Fibroblast of lung (primary cell): ENCODE measurements around the gene SGIP1. TPM values are rescaled to one million over a fixed set of nuclear protein-coding genes. Genes with fewer than 3 reads are reported as not detected.

ENCODE experiments used
- DNase-seq, 2 donors: peaks; one replicate each; pipeline versions ENCODE4 v3.0.0 to v3.0.0-alpha.2; 2010; ENCODE audit warnings: low read depth in 2 of 2
- H2AFZ ChIP-seq: 2 replicates; pipeline ENCODE4 v1.5.1; 2012; ENCODE audit warnings: low read length, control low read depth, inconsistent platforms
- H3K27ac ChIP-seq: 2 replicates; pipeline ENCODE4 v1.5.1; 2011; ENCODE audit warnings: low read length, control low read depth; ENCODE audit not compliant: insufficient read depth
- H3K27me3 ChIP-seq: 2 replicates; pipeline ENCODE4 v1.5.1; 2011; ENCODE audit warnings: mild to moderate bottlenecking, low read length; ENCODE audit not compliant: control insufficient read depth, insufficient read depth
- H3K36me3 ChIP-seq: 2 replicates; pipeline ENCODE4 v1.5.1; 2011; ENCODE audit warnings: low read length; ENCODE audit not compliant: control insufficient read depth, insufficient read depth
- H3K4me1 ChIP-seq: 2 replicates; pipeline ENCODE4 v1.5.1; 2011; ENCODE audit warnings: low read length; ENCODE audit not compliant: control insufficient read depth, insufficient read depth; ENCODE audit errors: extremely low read depth
- H3K4me2 ChIP-seq: 2 replicates; pipeline ENCODE4 v1.5.1; 2011; ENCODE audit warnings: low read length, control low read depth; ENCODE audit not compliant: insufficient read depth; ENCODE audit errors: extremely low read depth
- H3K4me3 ChIP-seq, 4 experiments: fragments of 200-600 bp in 1 of 4; sonication (generic) in 1 of 4; replicated peaks in 1 of 4; 2 replicates each; pipeline ENCODE4 v1.5.1; 2011 to 2016; ENCODE audit warnings: low read length in 4 of 4, low read depth in 3 of 4, mild to moderate bottlenecking in 3 of 4, control low read depth in 2 of 4, inconsistent platforms in 1 of 4, mixed read lengths in 1 of 4; ENCODE audit not compliant: insufficient read depth in 1 of 4; ENCODE audit errors: control extremely low read depth in 1 of 4
- H3K79me2 ChIP-seq: 2 replicates; pipeline ENCODE4 v1.5.1; 2012; ENCODE audit warnings: mild to moderate bottlenecking, low read length, inconsistent platforms; ENCODE audit not compliant: control insufficient read depth, insufficient read depth
- H3K9ac ChIP-seq: 2 replicates; pipeline ENCODE4 v1.5.1; 2011; ENCODE audit warnings: mild to moderate bottlenecking, low read length, control low read depth; ENCODE audit not compliant: insufficient read depth
- H3K9me3 ChIP-seq: 2 replicates; pipeline ENCODE4 v1.5.1; 2012; ENCODE audit warnings: low read depth, low read length; ENCODE audit not compliant: control insufficient read depth, insufficient read depth
- H4K20me1 ChIP-seq: 2 replicates; pipeline ENCODE4 v1.5.1; 2011; ENCODE audit warnings: low read length; ENCODE audit not compliant: control insufficient read depth, insufficient read depth; ENCODE audit errors: extremely low read depth
- CTCF ChIP-seq, 2 donors: IDR thresholded peaks in 1 of 2; conservative IDR thresholded peaks in 1 of 2; 1 replicate in 1 of 2; 2 replicates in 1 of 2; pipeline ENCODE4 v1.5.1; 2011 to 2012; ENCODE audit warnings: low read length in 2 of 2, control low read depth in 1 of 2, inconsistent platforms in 1 of 2, low read depth in 1 of 2, mild to moderate bottlenecking in 1 of 2
- EZH2 ChIP-seq: IDR thresholded peaks from 2 replicates; pipeline ENCODE4 v1.5.1; 2012; ENCODE audit warnings: low read length, control low read depth, mild to moderate bottlenecking; ENCODE audit errors: missing control alignments
- polyA plus RNA-seq, 2 donors: library from polyadenylated mRNA; depleted of rRNA in 1 of 2; stranded (reverse) in 1 of 2; unstranded in 1 of 2; fragments of >200 nt; gene quantifications; 2 replicates each; pipeline ENCODE4 v1.2.1, GENCODE V29; 2011 to 2012; ENCODE audit warnings: missing spikeins in 1 of 2
- total RNA-seq: library from RNA; depleted of rRNA; stranded (reverse); fragments of >200 nt; gene quantifications from 2 replicates; pipeline ENCODE4 v1.2.1, GENCODE V29; 2014

Gene SGIP1
- total and polyA plus RNA-seq, 2 donors (not counting 1 experiment from before 2014, with no cell fraction given), result 37.8 to 77.6 TPM

- Histone ChIP-seq H2AFZ (no peak overlapping the region), H4K20me1 (no peaks in the 10 kb centered on the region), H3K27ac (no peak overlapping the region), H3K4me3 (no peak overlapping the region), H3K4me1 (no peaks in the 10 kb centered on the region), H3K79me2 (no peaks in the 10 kb centered on the region), H3K9me3 (no peaks in the 10 kb centered on the region), H3K4me2 (no peak overlapping the region), H3K9ac (no peak overlapping the region), H3K27me3 (no peaks in the 10 kb centered on the region), H3K36me3 (no peaks in the 10 kb centered on the region)
- DNase-seq, result no peak
- no peak for TF ChIP-seq CTCF (conservative IDR thresholded peaks at IDR 0.05 in 1 of 2, IDR thresholded peaks at IDR 0.05 in 1 of 2; ENCODE audit: low read depth in 1 of 2, low read length in 2 of 2)
- TF ChIP-seq EZH2, result no peak
These were observed 239.3 kb downstream of the SGIP1 start for GRCh38 chr1:66773227-66773626.

GRCh38 chr1:66774438-66774837 lies 240.5 kb downstream of the SGIP1 start:
- TF ChIP-seq CTCF (conservative IDR thresholded peaks at IDR 0.05 in 1 of 2, IDR thresholded peaks at IDR 0.05 in 1 of 2; ENCODE audit: low read depth in 1 of 2, low read length in 2 of 2), result no peak
- TF ChIP-seq EZH2, result no peak
- no peak for DNase-seq
- no peak overlapping the region for H3K4me2 ChIP-seq

GRCh38 chr1:66775646-66776045 lies 241.7 kb downstream of the SGIP1 start:
- Histone ChIP-seq H3K4me3 (no peak overlapping the region), H3K9ac (no peak overlapping the region), H3K79me2 (no peaks in the 10 kb centered on the region), H3K4me2 (no peak overlapping the region), H4K20me1 (no peaks in the 10 kb centered on the region), H2AFZ (no peak overlapping the region), H3K36me3 (no peaks in the 10 kb centered on the region), H3K27me3 (no peaks in the 10 kb centered on the region), H3K9me3 (no peaks in the 10 kb centered on the region), H3K4me1 (no peaks in the 10 kb centered on the region), H3K27ac (no peak overlapping the region)
- DNase-seq, result no peak
- TF ChIP-seq CTCF (conservative IDR thresholded peaks at IDR 0.05 in 1 of 2, IDR thresholded peaks at IDR 0.05 in 1 of 2; ENCODE audit: low read depth in 1 of 2, low read length in 2 of 2), result no peak
- TF ChIP-seq EZH2, result no peak

More at GRCh38 chr1:66774438-66774837, 240.5 kb downstream of the SGIP1 start:
- Histone ChIP-seq H4K20me1 (no peaks in the 10 kb centered on the region), H3K27me3 (no peaks in the 10 kb centered on the region), H3K36me3 (no peaks in the 10 kb centered on the region), H3K9me3 (no peaks in the 10 kb centered on the region), H3K9ac (no peak overlapping the region), H3K27ac (no peak overlapping the region), H3K4me3 (no peak overlapping the region), H3K4me1 (no peaks in the 10 kb centered on the region), H2AFZ (no peak overlapping the region), H3K79me2 (no peaks in the 10 kb centered on the region)
